Neural cell (in vitro differentiated cells): Measurements from ENCODE around the gene CELF4. TPM values are rescaled to one million over a fixed set of nuclear protein-coding genes. Genes with fewer than 3 reads are reported as not detected.

ENCODE experiments used
- H2AFZ ChIP-seq: fragments of 200-600, 300-800 bp; sonication (generic), shearing (Covaris generic); 2 replicates; pipeline ENCODE4 v1.6.0; 2014; ENCODE audit warnings: low read depth, mild to moderate bottlenecking, antibody characterized with exemption, low read length, moderate library complexity
- H3F3A ChIP-seq: fragments of 200-600 bp; shearing (Covaris generic); 2 replicates; pipeline ENCODE4 v1.6.1; 2016; ENCODE audit warnings: mild to moderate bottlenecking, moderate library complexity, mixed read lengths, antibody characterized with exemption, low read length; ENCODE audit not compliant: insufficient read depth, poor library complexity, severe bottlenecking
- H3K27ac ChIP-seq: fragments of 200-600, 300-800 bp; sonication (generic), shearing (Covaris generic); 2 replicates; pipeline ENCODE4 v1.5.1; 2014; ENCODE audit warnings: mild to moderate bottlenecking, low read length, moderate library complexity
- H3K27me3 ChIP-seq: fragments of 300-800, 200-600 bp; sonication (generic), shearing (Covaris generic); 2 replicates; pipeline ENCODE4 v1.6.0; 2014; ENCODE audit warnings: mild to moderate bottlenecking, low read depth, low read length, moderate library complexity; ENCODE audit not compliant: insufficient read depth
- H3K36me3 ChIP-seq: fragments of 300-800, 200-600 bp; sonication (generic), shearing (Covaris generic); 2 replicates; pipeline ENCODE4 v1.5.1; 2014; ENCODE audit warnings: mild to moderate bottlenecking, antibody characterized with exemption, low read length, moderate library complexity; ENCODE audit not compliant: insufficient read depth
- H3K4me2 ChIP-seq: fragments of 300-800, 200-600 bp; sonication (generic), shearing (Covaris generic); 2 replicates; pipeline ENCODE4 v1.6.0; 2014; ENCODE audit warnings: mild to moderate bottlenecking, low read length
- H3K4me3 ChIP-seq: fragments of 300-800, 200-600 bp; sonication (generic), shearing (Covaris generic); 2 replicates; pipeline ENCODE4 v1.5.1; 2014; ENCODE audit warnings: mild to moderate bottlenecking, low read length, moderate library complexity
- H3K79me2 ChIP-seq: fragments of 200-600 bp; shearing (Covaris generic); replicated peaks from 2 replicates; pipeline ENCODE4 v1.6.0; 2014; ENCODE audit warnings: mild to moderate bottlenecking, low read length, moderate library complexity; ENCODE audit not compliant: insufficient read depth
- H3K9ac ChIP-seq: fragments of 300-800, 200-600 bp; sonication (generic), shearing (Covaris generic); 2 replicates; pipeline ENCODE4 v1.6.1; 2016; ENCODE audit warnings: mild to moderate bottlenecking, low read length, mixed read lengths
- H3K9me2 ChIP-seq: fragments of 200-600 bp; shearing (Covaris generic); 2 replicates; pipeline ENCODE4 v1.6.1; 2016; ENCODE audit warnings: mild to moderate bottlenecking, low read length, mixed read lengths; ENCODE audit not compliant: insufficient read depth
- H3K9me3 ChIP-seq: fragments of 200-600, 300-800 bp; sonication (generic), shearing (Covaris generic); 2 replicates; pipeline ENCODE4 v1.6.1; 2016; ENCODE audit warnings: mild to moderate bottlenecking, mixed run types, low read length, moderate library complexity, mixed read lengths
- H4K20me1 ChIP-seq: fragments of 200-600 bp; shearing (Covaris generic); 2 replicates; pipeline ENCODE4 v1.6.1; 2016; ENCODE audit warnings: mild to moderate bottlenecking, mixed run types; ENCODE audit not compliant: insufficient read depth
- CTCF ChIP-seq: fragments of 450-650 bp; IDR thresholded peaks from 2 replicates; pipeline ENCODE4 v1.5.1; 2014; ENCODE audit warnings: antibody characterized with exemption, mild to moderate bottlenecking, moderate library complexity; ENCODE audit not compliant: poor library complexity, severe bottlenecking
- EP300 ChIP-seq: fragments of 450-650 bp; conservative IDR thresholded peaks from 2 replicates; pipeline ENCODE4 v1.6.1; 2014; ENCODE audit warnings: antibody characterized with exemption, mild to moderate bottlenecking, moderate library complexity; ENCODE audit not compliant: poor library complexity, severe bottlenecking
- EZH2 ChIP-seq: fragments of 200-600, 300-800 bp; shearing (Covaris generic), sonication (generic); IDR thresholded peaks from 2 replicates; pipeline ENCODE4 v1.6.1; 2014; ENCODE audit warnings: antibody characterized with exemption, low read length, borderline replicate concordance, mild to moderate bottlenecking; ENCODE audit not compliant: insufficient read depth, poor library complexity, severe bottlenecking
- MXI1 ChIP-seq: fragments of 450-650 bp; conservative IDR thresholded peaks from 2 replicates; pipeline ENCODE4 v1.6.1; 2014; ENCODE audit warnings: antibody characterized with exemption, mild to moderate bottlenecking; ENCODE audit not compliant: poor library complexity, severe bottlenecking
- POLR2AphosphoS5 ChIP-seq: IDR thresholded peaks from 2 replicates; pipeline ENCODE4 v1.6.1; 2012
- RAD21 ChIP-seq: fragments of 450-650 bp; conservative IDR thresholded peaks from 2 replicates; pipeline ENCODE4 v1.6.1; 2014; ENCODE audit warnings: antibody characterized with exemption, mild to moderate bottlenecking, moderate library complexity
- REST ChIP-seq: IDR thresholded peaks from 2 replicates; pipeline ENCODE4 v1.6.1; 2012; ENCODE audit warnings: borderline replicate concordance
- SMC3 ChIP-seq: fragments of 450-650 bp; conservative IDR thresholded peaks from 2 replicates; pipeline ENCODE4 v1.6.1; 2014; ENCODE audit warnings: antibody characterized with exemption, mild to moderate bottlenecking, moderate library complexity; ENCODE audit not compliant: poor library complexity
- TAF1 ChIP-seq: IDR thresholded peaks from 2 replicates; pipeline ENCODE4 v1.6.1; 2012; ENCODE audit warnings: low read depth
- polyA plus RNA-seq: library from polyadenylated mRNA; depleted of rRNA; stranded (reverse); fragments of >200 nt; gene quantifications from 2 replicates; pipeline ENCODE4 v1.2.3, GENCODE V29; 2014

Gene CELF4
- polyA plus RNA-seq, 1 donor from 2014 or later, result 191 TPM

GRCh38 chr18:37445368-37445767, 120.2 kb downstream of the CELF4 start:
- Histone ChIP-seq H3K27me3 (no peaks in the 10 kb centered on the region), H3K27ac (no peak overlapping the region), H3K4me2 (no peak overlapping the region), H4K20me1 (no peaks in the 10 kb centered on the region), H3K9me2 (no peaks in the 10 kb centered on the region), H3K9me3 (no peaks in the 10 kb centered on the region), H3F3A (no peaks in the 10 kb centered on the region), H3K9ac (peak overlapping the region; percentile 3), H3K36me3 (no peaks in the 10 kb centered on the region), H3K4me3 (no peak overlapping the region), H2AFZ (no peak overlapping the region), H3K79me2 (peaks cover 17% of the 10 kb centered on the region)
- TF ChIP-seq CTCF, result no peak
- TF ChIP-seq MXI1, result no peak
- no peak for TF ChIP-seq RAD21
- no peak for TF ChIP-seq POLR2AphosphoS5
- no peak for TF ChIP-seq EP300
- TF ChIP-seq TAF1, result no peak
- TF ChIP-seq EZH2, result no peak
- TF ChIP-seq SMC3, result no peak
- no peak for TF ChIP-seq REST

- H3K36me3 ChIP-seq, result no peaks in the 10 kb centered on the region
- H3K9me3 ChIP-seq, result no peaks in the 10 kb centered on the region
- H3F3A ChIP-seq, result no peaks in the 10 kb centered on the region
- no peak overlapping the region for H3K4me3 ChIP-seq
- no peaks in the 10 kb centered on the region for H3K27me3 ChIP-seq
- H3K27ac ChIP-seq, result no peak overlapping the region
- peaks cover 3% of the 10 kb centered on the region for H4K20me1 ChIP-seq
- no peaks in the 10 kb centered on the region for H3K9me2 ChIP-seq
- TF ChIP-seq MXI1 (no peak), CTCF (no peak), EZH2 (no peak)
- H2AFZ ChIP-seq, result no peak overlapping the region
- H3K4me2 ChIP-seq, result no peak overlapping the region
- no peak overlapping the region for H3K9ac ChIP-seq
- peaks cover 11% of the 10 kb centered on the region for H3K79me2 ChIP-seq
Observed at GRCh38 chr18:37443325-37444055, 122.1 kb downstream of the CELF4 start.
